Measurements from ENCODE around the gene PACSIN2.

Gene PACSIN2

GRCh38 chr22:42901790-42902508 lies 113.0 kb downstream of the PACSIN2 start:
- DNase-seq = no peak

GRCh38 chr22:42897960-42898359 lies 117.0 kb downstream of the PACSIN2 start:
- no peak for DNase-seq

- DNase-seq = peak in 1 of 2 donors; percentile 10
Measured at GRCh38 chr22:42895541-42895981, 119.4 kb downstream of the PACSIN2 start.

- peak in 1 of 2 donors; percentile 64 for DNase-seq
Measured at GRCh38 chr22:42895087-42895486, 119.9 kb downstream of the PACSIN2 start.

- DNase-seq = no peak
Measured at GRCh38 chr22:42893371-42894150, 121.4 kb downstream of the PACSIN2 start.

- no peak for DNase-seq
Measured at GRCh38 chr22:42892571-42893316, 122.2 kb downstream of the PACSIN2 start.

GRCh38 chr22:42892156-42892555 lies 122.8 kb downstream of the PACSIN2 start:
- DNase-seq = no peak

- no peak for DNase-seq
Measured at GRCh38 chr22:42891696-42892095, 123.3 kb downstream of the PACSIN2 start.

- no peak for DNase-seq
Measured at GRCh38 chr22:42891008-42891407, 123.9 kb downstream of the PACSIN2 start.

GRCh38 chr22:42889304-42889703 lies 125.6 kb downstream of the PACSIN2 start:
- peak; percentile 22 to 78 for DNase-seq

- DNase-seq = no peak
Measured at GRCh38 chr22:42887523-42888507, 127.1 kb downstream of the PACSIN2 start.

GRCh38 chr22:42887120-42887519 lies 127.8 kb downstream of the PACSIN2 start:
- DNase-seq = no peak

GRCh38 chr22:42885446-42885845 lies 129.5 kb downstream of the PACSIN2 start:
- DNase-seq = no peak

- DNase-seq = no peak
Measured at GRCh38 chr22:42884616-42885375, 130.2 kb downstream of the PACSIN2 start.

GRCh38 chr22:42883970-42884369 lies 131.0 kb downstream of the PACSIN2 start:
- no peak for DNase-seq

GRCh38 chr22:42883121-42883520 lies 131.8 kb downstream of the PACSIN2 start:
- DNase-seq = no peak

GRCh38 chr22:42881982-42882656 lies 132.8 kb downstream of the PACSIN2 start:
- no peak for DNase-seq

- DNase-seq = no peak
Measured at GRCh38 chr22:42881298-42881697, 133.7 kb downstream of the PACSIN2 start.

- no peak for DNase-seq
Measured at GRCh38 chr22:42880815-42881214, 134.1 kb downstream of the PACSIN2 start.

- no peak for DNase-seq
Measured at GRCh38 chr22:42879371-42880021, 135.5 kb downstream of the PACSIN2 start.

Measured in bone marrow (tissue), 2 donors.